Left lung (tissue), 10 donors: ENCODE results near the gene CDHR1. TPM values are rescaled to one million over a fixed set of nuclear protein-coding genes. Genes with fewer than 3 reads are reported as not detected.
A peak's percentile ranks its signal among the peaks of the same experiment; 100 is the strongest.

Experiments
- ATAC-seq: fragments of 200-7000 bp; cut with Tn5 transposase; one replicate; pipeline ENCODE4 v1.9.1; 2020; ENCODE audit warnings: moderate library complexity
- DNase-seq, 4 donors: peaks; one replicate each; pipeline ENCODE4 v3.0.0-alpha.2; 2013 to 2020
- H3K27ac ChIP-seq, 2 donors: fragments of 200-600 bp; sonication (generic) in 1 of 2; one replicate each; pipeline versions ENCODE4 v1.5.0 to v1.8.0; 2020 to 2021
- H3K27me3 ChIP-seq, 2 donors: fragments of 200-600 bp; sonication (generic) in 1 of 2; one replicate each; pipeline versions ENCODE4 v1.5.0 to v1.8.0; 2020 to 2021
- H3K36me3 ChIP-seq, 2 donors: fragments of 200-600 bp; sonication (generic) in 1 of 2; one replicate each; pipeline versions ENCODE4 v1.5.0 to v1.8.0; 2020 to 2021
- H3K4me1 ChIP-seq, 2 donors: fragments of 200-600 bp; one replicate each; pipeline ENCODE4 v1.8.0; 2021
- H3K4me3 ChIP-seq, 2 donors: fragments of 200-600 bp; sonication (generic) in 1 of 2; one replicate each; pipeline versions ENCODE4 v1.5.0 to v1.8.0; 2020 to 2021; ENCODE audit warnings: mild to moderate bottlenecking in 1 of 2
- H3K9me3 ChIP-seq, 2 donors: fragments of 200-600 bp; sonication (generic) in 1 of 2; one replicate each; pipeline versions ENCODE4 v1.5.0 to v1.8.0; 2020 to 2021
- CTCF ChIP-seq, 2 donors: fragments of 200-600 bp; sonication (generic) in 1 of 2; IDR thresholded peaks; one replicate each; pipeline versions ENCODE4 v1.5.0 to v1.8.0; 2021; ENCODE audit warnings: antibody characterized with exemption in 2 of 2
- intact Hi-C, 2 donors: fragments of 100-400 bp; cut with DNase I; formaldehyde crosslinking; loops; one replicate each; pipeline versions ENCODE4 v1.11.2 to v1.14.2; 2022
- polyA plus RNA-seq, 6 donors: library from polyadenylated mRNA; unstranded; fragments of 120-200 nt; gene quantifications; one replicate each; pipeline ENCODE4 v1.2.1, GENCODE V29; 2013; ENCODE audit not compliant: insufficient read length in 6 of 6
- total RNA-seq, 2 donors: library from RNA; stranded (reverse); fragmentation: NEBNext Ultra II Directional; extraction: Animal tissue kit (Norgen Biotek cat#: 25700); gene quantifications; one replicate each; pipeline ENCODE4 v1.2.1, GENCODE V29; 2021
- donor health status: DM: no; HTN: yes; CAD: no.
- donor health status: DM: no; HTN: no; CAD: no.

Gene CDHR1
- total and polyA plus RNA-seq, 8 donors = 0.10 to 0.94 (median 0.31) TPM

- no peaks in the 10 kb centered on the region for H3K9me3 ChIP-seq
- H3K27me3 ChIP-seq = peaks cover 26 to 61% of the 10 kb centered on the region in 2 donors
- intact Hi-C loops = no loop called here
- no peaks in the 10 kb centered on the region for H3K36me3 ChIP-seq
- H3K4me1 ChIP-seq = peaks cover 9 to 14% of the 10 kb centered on the region in 2 donors
- DNase-seq (peak in 1 of 4 donors; percentile 15), ATAC-seq (no peak)
- TF ChIP-seq CTCF (IDR thresholded peaks at IDR 0.05) = no peak
- no peak overlapping the region for H3K27ac ChIP-seq
- H3K4me3 ChIP-seq = no peak overlapping the region
Observed at GRCh38 chr10:84191106-84191505, 3.2 kb upstream of the CDHR1 start.

GRCh38 chr10:84193327-84193726 lies 1.0 kb upstream of the CDHR1 start:
- Histone ChIP-seq H3K36me3 (no peaks in the 10 kb centered on the region), H3K27me3 (peaks cover 26 to 83% of the 10 kb centered on the region in 2 donors)
- no peak for ATAC-seq

GRCh38 chr10:84193846-84194423 lies 402 bp upstream of the CDHR1 start:
- no peaks in the 10 kb centered on the region for H3K9me3 ChIP-seq
- ATAC-seq (no peak), DNase-seq (peak in 1 of 4 donors; percentile 18)
- intact Hi-C loops = no loop called here
- no peak overlapping the region for H3K27ac ChIP-seq
- peak overlapping the region; percentile 13 to 33 for H3K4me3 ChIP-seq
- peaks cover 9 to 14% of the 10 kb centered on the region in 2 donors for H3K4me1 ChIP-seq
- no peak for TF ChIP-seq CTCF (IDR thresholded peaks at IDR 0.05)
- no peaks in the 10 kb centered on the region for H3K36me3 ChIP-seq
- H3K27me3 ChIP-seq = peaks cover 26 to 85% of the 10 kb centered on the region in 2 donors

More at GRCh38 chr10:84193327-84193726, 1.0 kb upstream of the CDHR1 start:
- intact Hi-C loops = no loop called here
- no peak overlapping the region for H3K27ac ChIP-seq
- TF ChIP-seq CTCF (IDR thresholded peaks at IDR 0.05) = no peak
- no peaks in the 10 kb centered on the region for H3K9me3 ChIP-seq
- peaks cover 9 to 14% of the 10 kb centered on the region in 2 donors for H3K4me1 ChIP-seq
- DNase-seq = no peak
- no peak overlapping the region for H3K4me3 ChIP-seq

- peaks cover 26 to 83% of the 10 kb centered on the region in 2 donors for H3K27me3 ChIP-seq
- peak overlapping the region in 1 of 2 donors; percentile 33 for H3K4me3 ChIP-seq
- H3K36me3 ChIP-seq = no peaks in the 10 kb centered on the region
- no peak overlapping the region for H3K27ac ChIP-seq
- DNase-seq = no peak
- no peak for TF ChIP-seq CTCF (IDR thresholded peaks at IDR 0.05)
- intact Hi-C loops = no loop called here
- no peaks in the 10 kb centered on the region for H3K9me3 ChIP-seq
- no peak for ATAC-seq
- H3K4me1 ChIP-seq = peaks cover 9 to 14% of the 10 kb centered on the region in 2 donors
Observed at GRCh38 chr10:84195044-84195830, 900 bp downstream of the CDHR1 start.

- ATAC-seq (no peak), DNase-seq (no peak)
- peaks cover 26 to 80% of the 10 kb centered on the region in 2 donors for H3K27me3 ChIP-seq
- no peak overlapping the region for H3K4me3 ChIP-seq
- no peak overlapping the region for H3K27ac ChIP-seq
- no peak for TF ChIP-seq CTCF (IDR thresholded peaks at IDR 0.05)
- no peaks in the 10 kb centered on the region for H3K36me3 ChIP-seq
- no peaks in the 10 kb centered on the region for H3K9me3 ChIP-seq
- intact Hi-C loops = no loop called here
- peaks cover 9 to 14% of the 10 kb centered on the region in 2 donors for H3K4me1 ChIP-seq
Observed at GRCh38 chr10:84196083-84196482, 1.7 kb downstream of the CDHR1 start.
